Endothelial cell of umbilical vein (primary cell): ENCODE measurements around the gene TLCD5. TPM values are rescaled to one million over a fixed set of nuclear protein-coding genes. Genes with fewer than 3 reads are reported as not detected.

Source experiments
- BruUV-seq: library from RNA; stranded (reverse); fragments of 400-500 nt; replicated peaks from 2 replicates; lab custom pipeline; 2021; lab: Mats Ljungman, UMichigan
- CTCF ChIA-PET: fragments of 300-600, 350-600 bp; sonication (Branson Sonifier 250); formaldehyde crosslinking; loops from one replicate; lab custom pipeline; 2021; ENCODE audit warnings: antibody characterized with exemption, inconsistent platforms; lab: Charles Lee
- POLR2A ChIA-PET: fragments of 300-600, 350-600 bp; sonication (Branson Sonifier 250); formaldehyde crosslinking; loops from one replicate; lab custom pipeline; 2021; ENCODE audit warnings: antibody characterized with exemption, inconsistent platforms; lab: Charles Lee
- DNase-seq: peaks from one replicate; pipeline ENCODE4 v3.0.0-alpha.2; 2011; ENCODE audit warnings: low read depth, low spot score
- FAIRE-seq: peaks from 2 replicates; lab custom pipeline; 2011; peaks lifted over from hg19 to GRCh38; lab: Jason Lieb, UNC
- H2AFZ ChIP-seq: 2 replicates; pipeline ENCODE4 v1.6.0; 2012; ENCODE audit warnings: low read depth, low read length, control low read depth, inconsistent platforms
- H3K27ac ChIP-seq: 2 replicates; pipeline ENCODE4 v1.5.1; 2011; ENCODE audit warnings: low read depth, mild to moderate bottlenecking, control low read depth, low read length, moderate library complexity; ENCODE audit not compliant: insufficient read depth
- H3K27me3 ChIP-seq, 2 experiments: 2 replicates each; pipeline versions ENCODE4 v1.6.0 to v1.6.1; 2011; ENCODE audit warnings: low read length in 2 of 2, mixed read lengths in 1 of 2; ENCODE audit not compliant: control insufficient read depth in 2 of 2, insufficient read depth in 2 of 2
- H3K36me3 ChIP-seq, 2 experiments: 2 replicates in 1 of 2; 3 replicates in 1 of 2; pipeline ENCODE4 v1.5.1; 2011; ENCODE audit warnings: low read length in 2 of 2, mild to moderate bottlenecking in 1 of 2, moderate library complexity in 1 of 2; ENCODE audit not compliant: control insufficient read depth in 2 of 2, insufficient read depth in 2 of 2; ENCODE audit errors: extremely low read depth in 1 of 2
- H3K4me1 ChIP-seq: 3 replicates; pipeline ENCODE4 v1.5.1; 2011; ENCODE audit warnings: mild to moderate bottlenecking, low read length; ENCODE audit not compliant: control insufficient read depth, insufficient read depth; ENCODE audit errors: extremely low read depth
- H3K4me2 ChIP-seq: 2 replicates; pipeline ENCODE4 v1.6.1; 2011; ENCODE audit warnings: low read length, control low read depth, mixed read lengths; ENCODE audit not compliant: insufficient read depth
- H3K4me3 ChIP-seq, 3 experiments: fragments of 200-600 bp in 1 of 3; sonication (generic), shearing (Covaris generic) in 1 of 3; replicated peaks in 1 of 3; 2 replicates each; pipeline ENCODE4 v1.5.1; 2011 to 2016; ENCODE audit warnings: control low read depth in 3 of 3, low read length in 3 of 3, mild to moderate bottlenecking in 2 of 3, inconsistent platforms in 1 of 3, low read depth in 1 of 3, moderate library complexity in 1 of 3; ENCODE audit not compliant: insufficient read depth in 1 of 3
- H3K79me2 ChIP-seq: 2 replicates; pipeline ENCODE4 v1.6.0; 2012; ENCODE audit warnings: low read length, inconsistent platforms; ENCODE audit not compliant: control insufficient read depth, insufficient read depth
- H3K9ac ChIP-seq: replicated peaks from 2 replicates; pipeline ENCODE3; 2011; ENCODE audit warnings: low read length, control low read depth; ENCODE audit not compliant: insufficient read depth; ENCODE audit errors: extremely low read depth
- H3K9me1 ChIP-seq: replicated peaks from 3 replicates; pipeline ENCODE4 v1.6.0; 2011; ENCODE audit warnings: mild to moderate bottlenecking, low read length; ENCODE audit not compliant: control insufficient read depth, insufficient read depth; ENCODE audit errors: extremely low read depth
- H3K9me3 ChIP-seq: replicated peaks from 2 replicates; pipeline ENCODE4 v1.5.1; 2012; ENCODE audit warnings: low read length, inconsistent platforms; ENCODE audit not compliant: control insufficient read depth, insufficient read depth
- H4K20me1 ChIP-seq: replicated peaks from 2 replicates; pipeline ENCODE3; 2011; ENCODE audit warnings: mild to moderate bottlenecking, low read length; ENCODE audit not compliant: control insufficient read depth, insufficient read depth; ENCODE audit errors: extremely low read depth
- EZH2 ChIP-seq: IDR thresholded peaks from 2 replicates; pipeline ENCODE4 v1.6.1; 2012; ENCODE audit warnings: borderline replicate concordance, low read depth, mild to moderate bottlenecking, moderate library complexity, low read length, inconsistent platforms; ENCODE audit not compliant: severe bottlenecking
- FOS ChIP-seq: IDR thresholded peaks from 2 replicates; pipeline ENCODE4 v1.6.1; 2011; ENCODE audit warnings: mild to moderate bottlenecking, low read length, moderate library complexity, borderline replicate concordance; ENCODE audit not compliant: insufficient read depth
- GATA2 ChIP-seq: IDR thresholded peaks from 2 replicates; pipeline ENCODE4 v1.7.0; 2011; ENCODE audit warnings: low read depth, mild to moderate bottlenecking, moderate library complexity, mixed read lengths, low read length; ENCODE audit not compliant: insufficient read length, insufficient read depth
- JUN ChIP-seq: IDR thresholded peaks from 2 replicates; pipeline ENCODE4 v1.6.1; 2011; ENCODE audit warnings: borderline replicate concordance, low read depth; ENCODE audit not compliant: insufficient read length, insufficient read depth
- MYC ChIP-seq: IDR thresholded peaks from one replicate; pipeline ENCODE4 v1.6.1; 2011; ENCODE audit warnings: mild to moderate bottlenecking, low read depth, low read length
- POLR2A ChIP-seq: IDR thresholded peaks from 2 replicates; pipeline ENCODE4 v1.6.1; 2012; ENCODE audit warnings: low read depth, mild to moderate bottlenecking, control low read depth, low read length
- POLR2AphosphoS5 ChIP-seq: IDR thresholded peaks from 2 replicates; pipeline ENCODE4 v1.6.1; 2012; ENCODE audit warnings: low read depth, mild to moderate bottlenecking, control low read depth, low read length, moderate library complexity; ENCODE audit not compliant: insufficient read depth
- dilution Hi-C: fragments of 300-500 bp; cut with MboI; formaldehyde crosslinking; loops from one replicate; pipeline ENCODE4 v1.15.0; 2019; ENCODE audit warnings: low sequenced_read_pairs; ENCODE audit not compliant: extremely low pct_ligation_motif_present
- intact Hi-C: fragments of 100-400 bp; cut with micrococcal nuclease; formaldehyde crosslinking; loops from one replicate; pipeline ENCODE4 v1.10.0; 2022
- polyA plus RNA-seq, 4 experiments: library from polyadenylated mRNA; depleted of rRNA in 3 of 4; stranded (reverse) in 3 of 4; unstranded in 1 of 4; fragments of >200 nt; gene quantifications; 2 replicates each; pipeline versions ENCODE4 v1.2.1 to v1.2.3, GENCODE V29; 2011 to 2012; ENCODE audit warnings: missing spikeins in 1 of 4
- total RNA-seq: library from RNA; stranded (reverse); gene quantifications from 2 replicates; pipeline ENCODE4 v1.2.3, GENCODE V29; 2021
- TF ChIP-seq, protein P1 (sequence below): IDR thresholded peaks from 2 replicates; pipeline ENCODE4 v1.6.1; 2011; ENCODE audit not compliant: insufficient read depth, insufficient read length
- TF ChIP-seq, protein P2 (sequence below), 2 donors: IDR thresholded peaks; 1 replicate in 1 of 2; 2 replicates in 1 of 2; pipeline ENCODE4 v1.5.1; 2011; ENCODE audit warnings: low read length in 2 of 2, mild to moderate bottlenecking in 2 of 2, moderate library complexity in 2 of 2, control low read depth in 1 of 2, inconsistent platforms in 1 of 2, low read depth in 1 of 2; ENCODE audit not compliant: insufficient read depth in 1 of 2; ENCODE audit errors: extremely low read depth in 1 of 2

The TLCD5 gene
- total and polyA plus RNA-seq, 2 donors (not counting 3 experiments of a cell fraction or from before 2014, with no cell fraction given), result 6.3 to 9.7 TPM

DNA sequence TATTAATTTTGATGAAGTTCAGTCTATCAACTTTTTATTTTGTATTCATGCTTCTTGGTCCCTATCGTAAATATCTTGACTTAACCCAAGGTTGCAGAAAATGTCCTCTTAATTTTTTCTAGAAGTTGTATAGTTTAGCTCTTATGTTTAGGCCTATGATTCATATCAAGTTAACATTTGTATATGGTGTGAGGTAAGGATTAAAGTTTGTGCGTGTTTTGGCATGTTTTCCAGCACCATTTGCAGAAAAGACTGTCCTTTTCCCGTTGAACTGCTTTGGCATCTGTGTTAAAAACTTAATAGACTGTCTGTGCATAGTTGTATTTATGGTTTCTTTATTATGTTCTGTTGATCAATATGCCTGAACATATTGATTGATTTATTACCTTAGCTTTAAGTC, 53.4 kb downstream of the TLCD5 start:
- DNase-seq (no peak), FAIRE-seq (no peak)
- ChIA-PET CTCF (interaction anchor here (1.5 kb wide), 1 partner anchor 31 kb away, joined by 4 read pairs; no protein-coding TSS in a partner anchor), POLR2A (no interaction called here)
- Histone ChIP-seq H4K20me1 (peaks cover 26% of the 10 kb centered on the region), H3K9ac (no peak overlapping the region), H3K9me1 (peaks cover 2% of the 10 kb centered on the region), H3K4me2 (no peak overlapping the region), H2AFZ (no peak overlapping the region), H3K36me3 (no peaks in the 10 kb centered on the region), H3K4me1 (no peaks in the 10 kb centered on the region), H3K27me3 (no peaks in the 10 kb centered on the region), H3K9me3 (no peaks in the 10 kb centered on the region), H3K27ac (no peak overlapping the region), H3K79me2 (peaks cover 96% of the 10 kb centered on the region), H3K4me3 (no peak overlapping the region)
- no TSS peak for BruUV-seq
- TF ChIP-seq, protein P1, sequence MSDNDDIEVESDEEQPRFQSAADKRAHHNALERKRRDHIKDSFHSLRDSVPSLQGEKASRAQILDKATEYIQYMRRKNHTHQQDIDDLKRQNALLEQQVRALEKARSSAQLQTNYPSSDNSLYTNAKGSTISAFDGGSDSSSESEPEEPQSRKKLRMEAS, result no peak
- no peak for TF ChIP-seq FOS
- no peak for TF ChIP-seq POLR2A
- no peak for TF ChIP-seq JUN
- no peak for TF ChIP-seq EZH2
- TF ChIP-seq POLR2AphosphoS5, result no peak
- no peak for TF ChIP-seq MYC
- TF ChIP-seq GATA2, result no peak
- TF ChIP-seq, protein P2, sequence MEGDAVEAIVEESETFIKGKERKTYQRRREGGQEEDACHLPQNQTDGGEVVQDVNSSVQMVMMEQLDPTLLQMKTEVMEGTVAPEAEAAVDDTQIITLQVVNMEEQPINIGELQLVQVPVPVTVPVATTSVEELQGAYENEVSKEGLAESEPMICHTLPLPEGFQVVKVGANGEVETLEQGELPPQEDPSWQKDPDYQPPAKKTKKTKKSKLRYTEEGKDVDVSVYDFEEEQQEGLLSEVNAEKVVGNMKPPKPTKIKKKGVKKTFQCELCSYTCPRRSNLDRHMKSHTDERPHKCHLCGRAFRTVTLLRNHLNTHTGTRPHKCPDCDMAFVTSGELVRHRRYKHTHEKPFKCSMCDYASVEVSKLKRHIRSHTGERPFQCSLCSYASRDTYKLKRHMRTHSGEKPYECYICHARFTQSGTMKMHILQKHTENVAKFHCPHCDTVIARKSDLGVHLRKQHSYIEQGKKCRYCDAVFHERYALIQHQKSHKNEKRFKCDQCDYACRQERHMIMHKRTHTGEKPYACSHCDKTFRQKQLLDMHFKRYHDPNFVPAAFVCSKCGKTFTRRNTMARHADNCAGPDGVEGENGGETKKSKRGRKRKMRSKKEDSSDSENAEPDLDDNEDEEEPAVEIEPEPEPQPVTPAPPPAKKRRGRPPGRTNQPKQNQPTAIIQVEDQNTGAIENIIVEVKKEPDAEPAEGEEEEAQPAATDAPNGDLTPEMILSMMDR (IDR thresholded peaks at IDR 0.05; ENCODE audit: extremely low read depth in 1 of 2, insufficient read depth in 1 of 2, low read depth in 1 of 2, low read length in 2 of 2), result no peak
- intact Hi-C loops, result no loop called here
- dilution Hi-C loops, result no loop called here
